ENCODE data around the gene C1orf167.

DNA sequence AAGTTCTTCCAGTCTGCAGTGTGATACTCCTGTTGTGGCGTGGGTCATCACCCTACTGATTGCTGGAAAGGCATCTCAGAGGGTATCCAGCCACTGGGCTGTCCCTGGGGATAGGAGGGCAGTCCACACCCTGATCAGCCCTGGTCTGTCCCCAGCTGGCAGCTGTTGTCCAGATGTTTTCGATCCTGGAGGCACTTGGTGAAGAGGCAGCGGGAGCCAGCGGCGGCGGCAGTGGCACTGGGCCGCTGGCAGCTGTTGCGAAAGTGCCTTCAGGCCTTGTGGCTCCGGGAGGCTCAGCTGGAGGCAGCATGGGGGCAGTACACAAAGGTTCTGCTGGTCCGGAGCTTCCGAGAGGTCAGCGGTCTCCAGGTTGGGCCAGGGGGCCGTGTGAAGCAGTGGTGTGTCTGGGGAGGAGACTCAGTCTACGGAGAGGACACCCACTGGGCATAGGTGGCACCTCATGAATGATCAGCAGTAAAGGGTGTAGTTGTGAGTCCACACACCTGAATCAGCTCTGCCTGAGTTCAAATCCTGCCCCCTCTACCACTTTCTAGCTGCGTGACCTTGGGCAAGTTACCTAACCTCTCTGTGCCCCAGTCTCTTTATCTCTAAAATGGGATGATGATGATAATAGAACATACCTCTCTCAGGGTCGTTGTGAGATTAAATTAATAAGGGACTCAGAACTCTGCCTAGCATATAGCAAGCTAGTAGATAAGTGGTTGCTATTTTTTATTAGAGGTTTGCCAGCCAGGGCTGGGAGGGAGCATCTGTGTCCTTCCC is 6.1 kb downstream of the C1orf167 start:
- TF ChIP-seq, protein P1, sequence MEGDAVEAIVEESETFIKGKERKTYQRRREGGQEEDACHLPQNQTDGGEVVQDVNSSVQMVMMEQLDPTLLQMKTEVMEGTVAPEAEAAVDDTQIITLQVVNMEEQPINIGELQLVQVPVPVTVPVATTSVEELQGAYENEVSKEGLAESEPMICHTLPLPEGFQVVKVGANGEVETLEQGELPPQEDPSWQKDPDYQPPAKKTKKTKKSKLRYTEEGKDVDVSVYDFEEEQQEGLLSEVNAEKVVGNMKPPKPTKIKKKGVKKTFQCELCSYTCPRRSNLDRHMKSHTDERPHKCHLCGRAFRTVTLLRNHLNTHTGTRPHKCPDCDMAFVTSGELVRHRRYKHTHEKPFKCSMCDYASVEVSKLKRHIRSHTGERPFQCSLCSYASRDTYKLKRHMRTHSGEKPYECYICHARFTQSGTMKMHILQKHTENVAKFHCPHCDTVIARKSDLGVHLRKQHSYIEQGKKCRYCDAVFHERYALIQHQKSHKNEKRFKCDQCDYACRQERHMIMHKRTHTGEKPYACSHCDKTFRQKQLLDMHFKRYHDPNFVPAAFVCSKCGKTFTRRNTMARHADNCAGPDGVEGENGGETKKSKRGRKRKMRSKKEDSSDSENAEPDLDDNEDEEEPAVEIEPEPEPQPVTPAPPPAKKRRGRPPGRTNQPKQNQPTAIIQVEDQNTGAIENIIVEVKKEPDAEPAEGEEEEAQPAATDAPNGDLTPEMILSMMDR (IDR thresholded peaks at IDR 0.05): no peak
- TF ChIP-seq POLR2A (IDR thresholded peaks at IDR 0.05): no peak

Data from uterus (tissue), 2 donors.